SW 1271 (cell line): ENCODE data around the gene SUMO2.
"Not testable (repeated sequence)": the region's sequence is repeated elsewhere in the genome, so short reads cannot be mapped to it uniquely, and the experiment has no call there.

ENCODE experiments used
- DNase-seq, 2 experiments: peaks; one replicate each; lab custom pipeline; 2025; lab: John Stamatoyannopoulos, UW

The SUMO2 gene

DNA sequence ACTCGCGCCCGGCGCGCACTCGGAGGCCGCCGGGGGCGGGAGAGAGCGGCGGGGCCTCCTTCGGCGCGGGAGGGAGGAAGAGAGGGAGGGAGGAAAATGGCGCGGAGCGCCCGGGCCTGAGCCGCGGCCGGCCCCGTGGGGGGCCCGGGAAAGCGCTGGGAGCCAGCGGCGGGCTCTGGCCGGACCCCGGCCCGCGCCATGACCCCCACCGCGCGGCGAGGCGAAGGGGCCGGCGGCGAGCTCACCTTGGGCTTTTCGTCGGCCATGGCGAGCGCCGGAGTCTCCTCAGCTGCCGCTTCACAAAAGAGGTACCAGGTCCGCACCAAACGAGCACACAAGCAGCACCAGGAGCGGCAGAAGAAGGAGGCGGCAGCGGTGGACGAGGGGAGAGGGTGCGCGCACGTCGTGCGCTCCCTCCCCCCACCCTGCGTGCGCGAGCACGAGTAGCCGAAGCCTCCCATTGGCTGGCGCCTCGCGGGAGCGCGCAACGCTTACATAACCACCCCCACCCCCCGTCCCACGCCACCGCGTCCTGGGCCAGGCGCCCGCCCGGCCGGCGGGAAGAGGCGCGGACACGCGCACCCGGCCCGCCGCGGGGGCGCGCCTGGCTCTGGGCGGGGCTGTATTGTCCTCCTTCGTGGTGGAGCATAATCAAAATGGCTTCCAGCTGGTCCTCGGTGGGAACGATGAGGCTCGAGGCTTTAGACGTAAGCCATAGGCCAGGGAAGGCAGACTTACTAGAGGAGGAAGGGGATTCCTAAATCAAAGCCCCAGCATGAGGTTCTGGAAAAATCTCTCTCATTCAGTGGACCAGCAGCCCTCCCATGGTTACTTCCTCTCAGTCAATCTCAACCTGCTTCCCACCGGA lies at the start of gene SUMO2:
TSS of gene SUMO2 (minus strand) at position 391 of the 868 bp plus-strand sequence. CDS start at position 266, 125 bp downstream.
- DNase-seq, result peak; percentile 71 to 86

DNA sequence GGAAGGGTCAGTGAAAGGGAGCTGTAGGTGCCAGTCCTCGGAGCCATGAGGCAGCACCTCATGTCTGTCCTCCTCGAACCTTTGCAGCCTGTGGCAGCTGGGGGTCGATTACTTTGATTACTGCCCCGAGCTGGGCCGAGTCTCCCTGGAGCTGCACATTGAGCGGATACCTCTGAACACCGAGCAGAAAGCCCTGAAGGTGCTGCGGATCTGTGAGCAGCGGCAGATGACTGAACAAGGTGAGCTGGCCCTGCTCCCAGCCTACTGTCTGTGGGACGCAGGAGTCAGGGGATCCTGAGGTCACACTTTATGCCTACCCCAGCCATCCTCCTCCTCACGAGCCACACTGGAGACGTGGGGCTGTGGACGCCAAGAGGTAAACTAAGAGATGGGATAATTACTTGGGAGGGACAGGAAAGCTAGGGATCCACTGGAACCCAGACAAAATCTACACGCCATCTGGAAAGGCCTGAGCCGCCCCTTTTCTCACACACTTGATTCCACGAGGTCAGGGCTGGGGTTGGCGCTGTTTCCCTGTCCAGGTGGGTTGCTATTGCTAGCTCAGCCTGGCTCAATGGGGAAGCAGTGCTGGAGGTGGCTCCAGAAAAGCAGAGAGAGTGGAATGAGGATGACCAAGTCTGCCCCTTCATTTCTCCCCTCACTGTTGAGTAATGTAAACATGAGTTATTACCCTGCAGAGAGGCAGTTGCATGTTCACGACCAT lies 49.1 kb upstream of the SUMO2 start:
- DNase-seq, result no peak

DNA sequence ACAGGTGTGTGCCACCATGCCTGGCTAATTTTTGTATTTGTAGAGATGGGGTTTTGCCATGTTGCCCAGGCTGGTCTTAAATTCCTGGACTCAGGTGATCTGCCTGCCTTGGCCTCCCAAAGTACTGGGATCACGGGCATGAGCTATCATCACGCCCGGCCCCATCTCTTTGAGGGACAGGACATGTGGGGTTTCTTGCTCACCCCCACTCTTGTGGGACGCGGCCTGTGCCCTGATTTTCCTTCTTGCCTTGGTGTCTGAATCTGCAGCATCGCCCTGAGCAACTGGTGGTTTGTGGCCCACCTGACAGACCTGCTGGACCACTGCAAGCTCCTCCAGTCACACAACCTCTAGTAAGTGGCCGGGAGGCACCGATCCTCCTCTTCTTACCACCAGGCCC lies 48.3 kb upstream of the SUMO2 start:
- DNase-seq, result no peak

DNA sequence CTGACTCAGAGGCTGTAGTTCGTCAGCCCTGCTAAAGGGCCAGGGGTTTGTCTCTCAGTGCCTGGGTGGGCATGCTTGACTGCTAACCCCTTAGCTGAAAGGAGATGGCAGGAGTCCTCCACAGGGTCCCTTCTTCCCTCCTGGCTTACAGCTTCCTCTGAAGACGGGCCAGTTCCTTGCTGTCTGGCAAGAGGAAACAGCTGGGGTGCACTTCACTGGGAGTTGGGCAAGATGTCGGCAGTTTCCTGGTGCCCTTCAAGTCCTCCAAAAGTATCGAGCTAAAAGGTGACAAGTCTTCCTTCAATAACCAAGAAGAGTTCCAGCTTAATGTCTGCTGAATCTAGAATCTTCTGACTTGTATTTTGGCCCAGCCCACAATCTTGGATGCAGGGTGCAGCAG lies 46.1 kb upstream of the SUMO2 start:
- no peak for DNase-seq

DNA sequence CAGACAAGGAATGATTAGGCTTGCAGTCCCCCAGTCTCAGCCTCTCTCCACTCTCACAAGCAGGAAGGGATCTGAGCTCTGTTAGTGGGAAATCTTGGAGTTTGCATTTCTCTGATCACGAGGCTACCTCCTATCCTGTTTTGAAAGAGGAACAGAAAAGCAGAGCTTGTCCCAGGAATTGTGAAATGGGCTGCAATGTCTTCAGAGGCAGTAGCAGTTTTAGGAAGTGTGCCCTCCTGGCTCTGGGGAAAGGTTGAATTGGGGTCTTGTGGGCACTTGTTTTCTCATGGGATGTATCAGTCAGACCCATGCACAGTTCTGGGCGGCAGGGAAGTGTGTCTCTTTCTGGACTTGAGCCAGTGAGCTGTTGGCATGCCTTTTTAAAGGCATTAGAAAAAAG lies 45.5 kb upstream of the SUMO2 start:
- no peak for DNase-seq

DNA sequence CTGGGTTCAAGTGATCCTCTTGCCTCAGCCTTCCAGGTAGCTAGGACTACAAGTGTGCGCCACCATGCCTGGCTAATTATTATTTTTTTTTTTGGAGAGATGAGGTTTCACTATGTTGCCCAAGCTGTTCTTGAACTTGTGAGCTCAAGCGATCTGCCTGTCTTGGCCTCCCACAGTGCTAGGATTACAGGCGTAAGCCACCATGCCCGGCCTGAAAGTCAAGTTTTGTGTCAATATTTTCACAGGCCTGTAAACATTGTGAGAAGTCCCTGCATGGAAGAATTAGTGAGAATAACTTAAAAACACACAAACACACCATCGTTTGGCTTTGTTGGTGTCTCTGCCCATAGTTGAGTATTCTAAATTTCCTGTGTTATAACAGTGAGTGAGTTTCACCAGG lies 45.0 kb upstream of the SUMO2 start:
- no peak for DNase-seq

DNA sequence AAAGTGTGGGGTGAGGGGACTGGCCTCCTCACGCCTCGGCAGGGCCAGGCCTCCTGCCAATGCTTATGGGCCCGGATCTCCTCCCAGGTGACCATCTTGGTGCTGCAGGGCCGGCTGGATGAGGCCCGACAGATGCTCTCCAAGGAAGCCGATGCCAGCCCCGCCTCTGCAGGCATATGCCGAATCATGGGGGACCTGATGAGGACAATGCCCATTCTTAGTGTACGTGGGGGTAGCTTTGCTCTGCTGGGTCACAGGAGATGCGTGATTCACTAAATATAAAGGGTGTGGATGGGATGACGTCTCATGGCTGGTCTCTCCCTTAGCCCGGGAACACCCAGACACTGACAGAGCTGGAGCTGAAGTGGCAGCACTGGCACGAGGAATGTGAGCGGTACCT lies 42.3 kb upstream of the SUMO2 start:
- no peak for DNase-seq

DNA sequence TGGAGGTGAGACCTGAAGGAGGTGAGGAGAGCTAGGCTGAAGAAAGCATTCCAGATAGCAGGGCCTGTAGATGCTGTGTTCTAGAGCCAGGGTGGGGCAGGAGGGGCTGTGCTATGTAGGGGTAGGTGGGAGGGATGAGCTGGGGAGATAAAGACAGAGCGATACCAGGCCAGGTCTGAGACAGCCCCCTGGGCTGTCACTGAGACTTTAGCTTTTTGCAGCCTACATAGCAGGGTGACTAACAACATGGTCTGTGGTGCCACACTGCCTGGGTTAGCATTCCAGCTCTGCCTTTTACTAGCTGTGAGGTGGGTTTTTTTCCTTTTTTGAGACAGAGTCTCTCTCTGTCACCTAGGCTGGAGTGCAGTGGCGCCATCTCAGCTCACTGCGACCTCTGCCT lies 37.1 kb upstream of the SUMO2 start:
- DNase-seq, result no peak

DNA sequence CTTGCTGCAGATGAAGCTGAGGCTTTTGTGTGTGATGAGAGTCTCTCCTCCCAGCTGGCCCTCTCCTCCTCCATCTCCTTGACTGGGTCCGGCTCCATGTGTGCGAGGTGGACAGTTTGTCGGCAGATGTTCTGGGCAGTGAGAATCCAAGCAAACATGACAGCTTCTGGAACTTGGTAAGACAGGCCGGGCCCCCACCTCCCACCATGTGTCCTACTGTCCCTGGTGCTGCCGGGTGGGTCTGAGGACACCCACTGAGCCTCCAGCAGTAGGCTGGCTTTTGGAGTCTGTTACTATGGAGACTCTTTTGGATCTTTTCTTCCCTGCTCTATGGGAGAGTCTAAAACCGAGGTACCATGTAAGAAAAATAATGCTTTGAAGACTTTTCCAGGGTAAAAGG lies 35.4 kb upstream of the SUMO2 start:
- no peak for DNase-seq

DNA sequence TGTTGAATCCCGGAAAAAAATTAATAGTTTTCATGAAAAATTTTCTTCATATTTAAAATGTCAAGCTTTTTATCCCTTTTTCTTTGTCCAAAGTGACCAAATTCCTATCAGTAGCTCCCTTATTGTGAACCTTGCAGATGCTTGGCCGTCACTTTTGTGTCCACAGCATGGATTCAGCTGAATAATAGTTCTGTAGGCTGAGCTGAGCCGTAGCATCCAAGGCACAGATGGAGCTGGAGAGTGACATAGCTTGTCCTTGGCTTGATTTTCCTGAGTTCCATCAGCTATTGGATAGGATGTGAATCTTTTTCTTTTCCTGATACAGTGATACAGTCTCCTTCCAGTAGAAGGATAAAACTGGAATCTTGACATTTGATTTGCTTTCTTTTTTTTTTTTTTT lies 26.3 kb upstream of the SUMO2 start:
- DNase-seq, result no peak

DNA sequence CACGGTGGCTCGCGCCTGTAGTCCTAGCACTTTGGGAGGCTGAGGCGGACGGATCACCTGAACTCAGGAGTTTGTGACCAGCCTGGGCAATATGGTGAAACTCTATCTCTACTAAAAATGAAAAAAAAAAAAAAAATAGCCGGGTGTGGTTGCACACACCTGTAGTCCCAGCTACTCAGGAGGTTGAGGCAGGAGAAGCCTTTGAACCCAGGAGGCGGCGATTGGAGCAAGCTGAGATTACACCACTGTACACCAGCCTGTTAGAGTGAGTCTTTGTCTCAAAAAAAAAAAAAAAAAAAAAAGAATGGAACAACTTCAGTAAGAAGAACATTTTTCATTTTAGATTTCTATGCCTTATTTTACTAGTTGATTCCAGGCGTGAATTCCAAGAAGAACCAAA lies 25.4 kb upstream of the SUMO2 start:
- DNase-seq, result no peak

DNA sequence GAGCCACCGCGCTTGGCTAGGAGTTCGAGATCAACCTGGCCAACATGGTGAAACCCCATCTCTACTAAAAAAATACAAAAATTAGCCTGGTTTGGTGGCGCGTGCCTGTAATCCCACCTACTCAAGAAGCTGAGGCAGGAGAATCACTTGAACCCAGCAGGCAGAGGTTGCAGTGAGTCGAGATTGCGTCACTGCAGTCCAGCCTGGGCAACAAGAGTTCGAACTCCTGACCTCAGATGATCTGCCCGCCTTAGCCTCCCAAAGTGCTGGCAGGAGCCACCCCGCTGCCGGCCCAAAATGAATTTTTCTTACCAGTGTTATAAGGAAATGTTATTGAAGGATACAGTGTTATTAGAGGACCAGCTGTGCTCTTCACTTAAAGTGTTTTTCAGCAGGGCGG lies 25.0 kb upstream of the SUMO2 start:
- DNase-seq, result no peak

DNA sequence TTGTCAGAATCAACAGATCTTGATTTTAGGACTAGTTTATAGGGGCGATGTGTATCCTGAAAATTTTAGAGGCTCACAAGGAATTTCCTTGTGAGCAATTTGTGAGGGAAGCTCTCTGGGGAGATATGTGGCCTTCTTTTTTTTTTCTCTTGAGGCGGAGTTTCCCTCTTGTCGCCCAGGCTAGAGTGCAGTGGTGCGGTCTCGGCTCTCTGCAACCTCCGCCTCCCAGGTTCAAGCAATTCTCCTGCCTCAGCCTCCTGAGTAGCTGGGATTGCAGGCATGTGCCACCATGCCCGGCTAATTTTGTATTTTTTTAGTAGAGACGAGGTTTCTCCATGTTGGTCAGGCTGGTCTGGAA lies 24.3 kb upstream of the SUMO2 start:
- not testable (repeated sequence) for DNase-seq

DNA sequence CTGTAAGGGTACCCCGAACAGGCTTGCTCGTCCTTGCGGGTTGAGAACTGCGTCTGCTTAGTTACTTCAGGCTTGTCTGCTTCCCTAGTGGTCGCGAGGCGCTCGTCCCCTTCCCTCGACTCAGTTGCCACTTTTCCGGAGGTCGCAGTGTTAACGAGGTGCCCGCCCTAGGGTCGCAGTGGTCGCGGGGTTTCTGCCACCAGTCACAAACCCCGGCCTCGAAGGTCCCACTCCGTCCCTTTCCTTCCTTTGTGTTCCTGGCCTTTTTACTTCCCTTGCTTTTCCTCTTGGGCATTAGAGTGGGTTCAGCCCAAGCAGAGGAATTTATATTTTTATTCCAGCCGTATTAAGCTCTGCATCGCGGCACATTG lies 23.0 kb upstream of the SUMO2 start:
- no peak for DNase-seq

DNA sequence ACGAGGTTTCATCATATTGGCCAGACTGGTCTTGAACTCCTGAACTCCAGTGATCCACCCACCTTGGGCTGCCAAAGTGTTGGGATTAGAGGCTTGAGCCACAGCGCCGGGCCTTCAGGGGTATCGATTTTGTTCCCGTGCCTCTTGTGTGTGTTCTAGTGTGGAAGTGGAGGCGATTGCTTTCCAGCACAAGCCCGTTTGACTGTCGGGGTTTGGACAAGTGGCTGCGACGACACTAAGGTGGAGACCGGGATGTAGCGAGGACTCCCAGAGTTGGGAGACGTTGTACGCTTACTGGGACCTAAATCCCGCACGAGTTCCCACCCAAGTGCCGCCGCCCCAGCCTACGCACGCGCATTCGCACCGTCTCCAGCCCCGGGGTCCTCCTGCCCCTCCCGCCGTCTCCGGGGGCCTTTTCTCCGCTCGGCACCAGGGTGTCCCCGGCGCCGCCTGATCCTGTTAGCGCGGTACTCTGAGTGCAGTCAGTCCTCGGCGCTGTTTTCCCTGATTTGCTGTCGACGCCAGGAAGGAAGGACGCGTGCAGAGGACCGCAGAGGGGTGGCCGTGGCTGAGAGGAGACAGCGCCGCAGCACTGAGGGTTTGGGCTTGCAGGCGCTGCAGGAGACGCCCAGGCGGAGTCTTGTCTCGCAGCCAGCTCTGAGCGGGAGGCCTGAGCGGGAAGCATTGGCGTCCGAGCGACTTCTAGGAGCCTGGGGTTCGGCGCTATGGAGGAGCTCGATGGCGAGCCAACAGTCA lies 22.5 kb upstream of the SUMO2 start, which contains the start of gene NUP85:
TSS of gene NUP85 (plus strand) at position 643 of the 756 bp plus-strand sequence. CDS start at position 726, 83 bp downstream.
- peak; percentile 86 to 93 for DNase-seq

DNA sequence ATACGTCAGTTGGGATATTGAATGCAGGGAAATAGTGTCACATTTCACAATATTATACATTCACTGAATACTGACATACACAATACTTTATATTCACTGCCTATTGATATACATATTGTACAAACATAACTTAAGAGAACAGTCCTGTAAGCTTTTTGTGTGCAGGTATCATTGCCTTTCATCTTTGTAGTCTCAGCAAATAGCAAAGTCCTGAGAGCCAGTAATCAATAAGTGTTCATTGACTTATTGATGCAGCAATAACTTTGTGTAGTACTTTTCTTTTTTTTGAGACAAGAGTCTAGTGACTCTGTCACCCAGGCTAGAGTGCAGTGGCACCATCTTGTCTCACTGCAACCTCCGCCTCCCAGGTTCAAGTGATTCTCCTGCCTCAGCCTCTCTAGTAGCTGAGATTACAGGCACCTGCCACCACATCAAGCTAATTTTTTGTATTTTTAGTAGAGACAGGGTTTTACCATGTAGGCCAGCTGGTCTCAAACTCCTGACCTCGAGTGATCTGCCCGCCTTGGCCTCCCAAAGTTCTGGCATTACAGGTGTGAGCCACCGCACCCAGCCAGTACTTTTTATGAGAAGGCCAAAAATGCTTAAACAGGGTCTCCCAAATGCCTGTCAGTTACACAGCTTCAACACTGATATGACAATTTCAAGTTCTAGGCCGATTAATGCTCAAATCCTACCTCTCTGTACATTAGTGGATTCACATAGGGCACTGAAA lies 17.3 kb upstream of the SUMO2 start:
- no peak for DNase-seq

DNA sequence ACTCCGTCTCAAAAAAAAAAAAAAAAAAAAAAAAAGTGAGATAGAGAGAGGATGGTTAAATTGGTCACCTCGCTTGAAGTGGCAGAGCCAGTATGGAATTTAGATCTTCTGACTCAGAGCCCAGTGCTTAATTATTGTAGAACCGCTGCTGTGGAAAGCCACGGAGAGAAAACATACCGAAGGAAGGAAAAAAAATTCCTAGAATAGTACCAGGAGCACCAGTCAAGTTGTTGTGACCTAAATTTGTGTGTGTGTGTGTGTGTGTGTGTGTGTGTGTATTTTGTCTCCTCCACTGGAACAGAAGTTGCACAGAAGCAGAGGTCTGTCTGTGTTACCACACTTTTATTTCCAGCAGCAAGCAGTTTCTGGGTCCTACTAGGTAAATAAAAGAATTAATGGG lies 12.1 kb upstream of the SUMO2 start:
- DNase-seq, result no peak

DNA sequence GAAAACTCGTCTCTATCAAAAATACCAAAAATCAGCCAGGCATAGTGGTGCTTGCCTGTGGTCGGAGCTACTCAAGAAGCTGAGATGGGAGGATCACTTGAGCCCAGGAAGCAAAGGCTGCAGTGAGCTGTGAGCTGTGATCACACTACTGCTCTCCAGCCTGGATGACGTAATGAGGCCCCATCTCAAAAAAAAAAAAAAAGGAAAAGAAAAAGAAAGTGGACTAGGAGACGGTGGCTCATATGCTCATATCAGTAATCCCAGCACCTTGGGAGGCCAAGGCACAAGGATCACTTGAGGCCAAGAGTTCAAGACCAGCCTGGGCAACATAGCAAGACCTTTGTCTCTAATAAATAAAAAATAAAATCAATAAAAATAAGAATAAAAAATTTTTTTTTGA lies 8.8 kb upstream of the SUMO2 start:
- DNase-seq, result no peak

DNA sequence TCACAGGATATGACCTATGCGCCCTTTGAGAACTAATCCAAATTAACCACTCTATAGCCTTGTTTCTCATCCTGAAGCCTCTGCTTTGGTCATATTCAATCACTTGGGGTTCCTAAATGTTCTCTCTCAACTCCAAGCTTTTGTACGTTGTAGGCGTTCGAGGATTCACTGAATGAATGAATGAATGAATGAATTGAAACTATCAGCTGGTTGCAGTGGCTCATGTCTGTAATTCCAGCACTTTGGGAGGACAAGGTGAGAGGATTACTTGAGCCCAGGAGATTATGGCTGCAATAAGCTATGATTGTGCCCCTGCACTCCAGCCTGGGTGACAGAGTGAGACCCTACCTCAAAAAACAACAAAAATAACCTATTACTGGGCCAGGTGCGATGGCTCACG lies 5.9 kb upstream of the SUMO2 start:
- DNase-seq, result no peak

DNA sequence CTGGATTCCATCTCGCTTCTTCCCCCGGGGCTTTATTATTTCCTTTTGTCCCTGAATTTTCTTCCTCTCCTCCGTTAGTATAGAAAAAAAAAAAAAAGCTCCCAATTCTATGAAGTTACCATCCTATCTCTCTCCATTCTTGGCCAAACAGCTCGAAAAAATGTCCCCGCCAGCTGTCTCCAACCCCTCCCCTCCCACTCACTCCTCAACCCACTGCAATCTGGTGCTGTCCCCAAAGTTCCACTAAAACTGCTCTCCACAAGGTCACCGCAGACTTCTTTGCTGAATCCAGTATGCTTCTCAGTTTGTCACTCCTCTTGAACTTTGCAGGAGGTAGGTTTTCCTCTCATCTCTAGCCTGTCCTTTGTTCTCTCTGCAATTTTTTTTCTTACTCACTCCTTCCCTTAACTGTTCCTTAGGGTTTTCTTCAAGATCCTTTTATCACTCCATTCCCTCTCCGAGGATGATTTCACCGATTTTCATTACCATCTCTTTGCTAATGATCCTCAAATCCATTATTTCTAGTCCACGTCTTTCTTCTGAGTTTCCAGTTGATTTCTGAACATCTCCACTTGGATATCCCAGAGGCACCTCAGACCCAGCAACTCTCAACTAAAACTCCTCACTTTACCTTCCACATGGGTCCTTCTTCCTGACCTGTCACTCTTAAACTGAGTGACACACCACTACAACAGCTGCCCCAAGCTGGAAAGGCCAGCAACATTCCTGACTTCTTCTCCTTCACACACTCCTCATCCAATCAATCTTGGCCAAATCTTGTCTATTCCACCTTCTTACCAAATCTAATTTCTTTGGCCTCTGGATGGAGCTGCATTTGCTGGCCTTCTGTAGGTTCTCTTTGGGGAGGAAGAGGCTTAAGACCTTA lies 1.5 kb upstream of the SUMO2 start:
- DNase-seq, result no peak

DNA sequence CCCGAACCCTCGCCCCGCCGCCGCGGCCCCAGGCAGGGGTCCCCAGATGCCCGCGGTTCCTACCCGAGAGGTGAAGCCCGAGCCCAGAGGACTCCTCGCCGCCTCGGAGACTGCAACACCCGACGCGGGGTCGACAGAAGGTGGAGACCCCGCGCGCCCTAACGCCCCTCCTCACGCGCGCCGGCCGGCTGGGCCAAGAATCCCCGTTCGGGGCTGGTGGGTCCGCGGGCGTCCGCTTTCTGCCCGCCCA lies 515 bp downstream of the SUMO2 start:
- no peak for DNase-seq
